GM21737 (cell line): ENCODE measurements around the gene TMC1.

ENCODE experiments used
- ATAC-seq: cut with Tn5 transposase; IDR thresholded peaks from one replicate; pipeline ENCODE4 v1.9.1; 2021; ENCODE audit warnings: mild to moderate bottlenecking, moderate library complexity; ENCODE audit not compliant: unreplicated experiment

The TMC1 gene

DNA sequence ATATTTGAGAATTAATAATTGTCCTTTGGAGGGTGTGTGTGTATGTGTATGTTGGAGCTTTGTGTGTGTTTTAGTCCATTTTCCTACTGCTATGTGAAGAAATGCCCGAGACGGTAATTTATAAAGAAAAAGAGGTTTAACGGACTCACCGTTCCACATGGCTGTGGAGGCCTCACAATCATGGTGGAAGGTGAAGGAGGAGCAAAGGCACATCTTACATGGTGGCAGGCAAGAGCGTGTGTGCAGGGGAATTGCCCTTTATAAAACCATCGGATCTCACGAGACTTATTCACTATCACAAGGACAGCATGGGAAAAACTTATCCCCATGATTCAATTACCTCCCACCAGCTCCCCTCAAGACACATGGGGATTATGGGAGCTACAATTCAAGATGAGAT lies 44.1 kb downstream of the TMC1 start:
- no peak for ATAC-seq

DNA sequence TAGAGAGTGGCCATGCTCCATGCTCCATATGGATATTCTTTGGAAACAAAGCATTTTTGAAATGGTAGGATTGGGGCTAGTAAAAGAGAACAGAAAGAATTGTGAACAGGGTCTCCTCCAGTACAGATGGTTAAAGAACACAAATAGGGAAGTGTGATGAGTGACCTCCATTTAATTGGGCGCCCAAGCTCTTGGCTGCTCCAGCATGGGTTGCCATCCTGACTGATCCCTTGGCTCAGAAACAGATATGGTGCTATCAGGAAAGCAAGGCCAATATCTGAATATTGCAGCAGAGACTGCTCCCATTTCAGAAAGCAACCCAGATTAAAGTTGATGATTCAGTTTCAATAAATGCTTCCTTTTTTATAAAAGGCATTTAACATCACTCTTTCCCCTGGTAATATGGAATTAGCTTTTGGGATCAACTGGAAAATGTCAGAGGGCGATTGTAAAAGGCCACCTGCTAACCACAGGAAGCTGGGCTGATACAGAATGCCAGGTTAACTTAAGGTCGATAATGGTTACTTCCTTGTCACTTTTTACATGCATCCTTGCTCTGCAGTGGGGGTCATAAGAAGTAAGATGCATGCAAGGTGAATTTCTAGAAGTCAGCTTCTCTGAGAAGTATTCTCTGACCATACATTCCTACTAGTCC lies 52.9 kb downstream of the TMC1 start:
- ATAC-seq = no peak

DNA sequence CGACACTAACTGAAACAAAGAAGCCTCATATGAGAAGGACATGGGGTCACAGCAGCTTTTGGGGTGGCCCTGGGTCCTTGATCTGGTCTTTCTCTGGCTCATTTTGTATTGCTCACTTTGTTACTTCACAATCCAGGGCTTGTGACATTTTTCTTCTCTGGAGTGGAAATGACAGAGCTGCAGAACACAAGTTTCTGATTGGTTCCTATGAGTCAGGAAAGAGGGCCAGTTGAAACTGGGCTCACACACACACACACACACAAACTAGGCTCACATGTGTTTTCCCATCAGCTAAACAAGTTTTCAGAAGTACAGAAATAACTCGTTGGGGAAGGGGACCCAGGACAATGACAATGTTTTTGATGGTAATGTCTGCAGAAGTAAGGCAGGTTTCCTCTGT lies 54.3 kb downstream of the TMC1 start:
- no peak for ATAC-seq

DNA sequence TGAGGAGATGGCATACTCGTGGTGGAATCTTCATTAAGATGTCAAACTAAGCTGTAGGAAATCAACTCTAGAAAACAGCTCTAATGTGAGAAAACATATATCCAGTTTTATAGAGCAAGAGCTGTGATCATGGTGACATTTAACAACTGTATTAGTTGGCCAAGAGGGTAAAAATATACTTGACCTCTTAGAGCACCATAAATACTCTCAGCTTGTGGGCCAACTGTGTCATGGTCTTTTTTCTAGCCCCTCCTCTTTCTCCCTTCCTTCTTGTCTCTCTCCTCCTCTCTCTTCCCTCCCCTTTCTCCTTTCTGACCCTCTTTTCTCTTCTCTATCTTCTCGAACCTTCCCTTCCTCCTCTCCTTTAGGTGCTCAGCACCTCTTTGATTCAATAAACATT lies 54.7 kb downstream of the TMC1 start:
- ATAC-seq = no peak

DNA sequence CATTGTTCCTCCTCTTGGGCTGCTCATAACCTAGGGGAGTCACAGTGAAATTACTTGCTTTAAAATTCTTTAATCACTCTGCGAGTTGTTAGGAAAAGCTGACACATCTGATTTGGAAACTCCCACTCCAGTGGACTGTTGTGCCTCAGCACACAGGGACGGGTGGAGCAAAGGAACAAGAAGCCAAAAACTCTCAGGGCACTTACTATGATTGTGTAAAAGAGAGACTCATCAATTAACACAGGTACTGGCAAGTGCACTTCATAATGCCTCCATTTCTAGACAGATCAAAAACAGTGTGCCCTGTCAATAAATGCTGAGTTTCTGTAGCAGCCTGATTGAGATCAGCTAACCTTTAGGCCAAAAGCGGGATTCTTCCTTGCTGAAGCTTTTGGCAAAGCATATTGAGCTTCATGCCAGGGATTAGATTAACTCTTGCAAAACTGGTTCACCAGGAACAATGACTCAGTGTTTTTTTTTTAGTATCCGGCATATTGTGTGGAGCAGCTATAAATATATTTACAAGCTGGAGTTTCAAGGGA lies 55.9 kb downstream of the TMC1 start:
- ATAC-seq = no peak

DNA sequence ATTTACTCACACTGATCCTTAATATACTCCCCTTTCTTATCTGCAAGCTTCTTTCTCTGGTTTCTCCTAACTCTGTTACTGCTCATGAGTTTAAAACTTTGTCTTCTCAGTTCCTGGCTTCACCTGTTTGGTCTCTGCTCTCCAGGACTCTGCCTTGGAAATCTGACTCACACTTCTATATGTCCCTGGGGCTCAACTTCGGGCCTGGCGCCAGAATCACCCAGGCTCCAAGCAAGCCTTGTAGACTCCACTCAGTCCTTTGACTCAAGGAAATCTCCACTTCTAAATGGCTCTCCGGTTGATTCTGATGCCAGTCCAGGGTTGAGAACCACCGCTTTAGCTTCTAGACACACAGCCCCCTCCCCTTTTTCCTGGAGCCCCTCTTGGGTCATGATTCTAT lies 57.8 kb downstream of the TMC1 start:
- no peak for ATAC-seq

DNA sequence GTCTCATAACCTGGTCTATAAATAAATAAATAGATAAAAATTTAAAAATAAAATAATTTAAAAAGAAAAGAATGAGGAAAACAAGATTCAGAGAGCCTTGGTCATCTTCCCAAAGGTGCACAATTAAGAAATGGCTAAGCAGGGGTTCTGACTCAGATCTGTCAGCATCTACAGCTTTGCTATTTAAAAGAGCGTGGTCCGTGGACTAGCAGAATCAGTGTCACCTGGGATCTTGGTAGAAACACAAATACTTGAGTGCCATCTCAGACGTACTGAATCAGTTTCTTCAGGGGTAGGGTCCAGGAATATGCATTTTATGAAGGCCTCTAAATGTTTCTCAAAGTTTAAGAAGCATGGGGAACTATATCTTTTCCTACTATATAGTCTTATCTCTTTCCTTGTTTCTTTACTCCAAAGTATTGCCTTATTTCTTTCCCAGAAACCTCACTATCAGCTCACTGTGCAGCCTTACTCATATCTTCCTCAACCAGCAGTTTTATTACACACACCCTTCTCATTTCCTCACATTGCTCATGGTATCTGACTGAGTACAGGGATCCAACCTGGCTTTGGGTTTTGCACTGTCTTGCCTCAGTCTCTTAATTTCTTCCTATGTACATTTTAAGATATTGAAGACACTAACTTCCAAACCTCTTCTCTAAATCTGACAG lies 58.6 kb downstream of the TMC1 start:
- no peak for ATAC-seq

DNA sequence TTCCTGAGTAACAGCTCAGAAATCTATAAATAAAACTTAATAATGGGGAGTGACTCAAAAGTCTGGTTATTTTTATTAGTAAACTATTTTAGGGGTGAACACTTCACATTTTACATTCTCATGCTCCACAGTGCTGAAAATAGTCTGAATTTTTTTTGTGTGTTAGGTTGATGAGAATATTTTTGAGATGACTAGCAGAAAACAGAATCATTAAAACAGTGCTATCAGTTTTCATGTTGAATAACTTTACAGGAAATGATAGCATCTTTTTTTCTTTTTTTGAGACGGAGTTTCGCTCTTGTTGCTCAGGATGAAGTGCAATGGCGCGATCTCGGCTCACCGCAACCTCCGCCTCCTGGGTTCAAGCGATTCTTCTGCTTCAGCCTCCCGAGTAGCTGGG lies 60.3 kb downstream of the TMC1 start:
- ATAC-seq = no peak

DNA sequence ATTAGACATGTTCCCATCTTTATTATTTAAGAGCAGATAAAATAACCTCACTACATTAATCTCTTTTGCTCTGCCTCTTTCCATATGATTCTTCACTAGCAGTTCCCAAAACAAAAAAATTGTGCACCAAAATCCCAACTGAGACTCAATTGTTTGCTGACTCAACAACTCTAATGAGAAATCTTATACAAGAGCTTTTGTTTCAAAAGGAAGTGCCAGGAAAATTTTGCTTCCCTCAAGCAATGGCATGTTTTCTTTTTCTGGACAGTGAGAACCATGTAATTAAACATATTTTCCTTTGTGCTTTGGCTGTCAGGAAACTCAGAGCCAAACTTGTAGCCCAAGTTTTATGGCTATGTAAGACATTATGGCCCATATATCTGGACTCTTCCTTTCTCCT lies 62.0 kb downstream of the TMC1 start:
- ATAC-seq = no peak

DNA sequence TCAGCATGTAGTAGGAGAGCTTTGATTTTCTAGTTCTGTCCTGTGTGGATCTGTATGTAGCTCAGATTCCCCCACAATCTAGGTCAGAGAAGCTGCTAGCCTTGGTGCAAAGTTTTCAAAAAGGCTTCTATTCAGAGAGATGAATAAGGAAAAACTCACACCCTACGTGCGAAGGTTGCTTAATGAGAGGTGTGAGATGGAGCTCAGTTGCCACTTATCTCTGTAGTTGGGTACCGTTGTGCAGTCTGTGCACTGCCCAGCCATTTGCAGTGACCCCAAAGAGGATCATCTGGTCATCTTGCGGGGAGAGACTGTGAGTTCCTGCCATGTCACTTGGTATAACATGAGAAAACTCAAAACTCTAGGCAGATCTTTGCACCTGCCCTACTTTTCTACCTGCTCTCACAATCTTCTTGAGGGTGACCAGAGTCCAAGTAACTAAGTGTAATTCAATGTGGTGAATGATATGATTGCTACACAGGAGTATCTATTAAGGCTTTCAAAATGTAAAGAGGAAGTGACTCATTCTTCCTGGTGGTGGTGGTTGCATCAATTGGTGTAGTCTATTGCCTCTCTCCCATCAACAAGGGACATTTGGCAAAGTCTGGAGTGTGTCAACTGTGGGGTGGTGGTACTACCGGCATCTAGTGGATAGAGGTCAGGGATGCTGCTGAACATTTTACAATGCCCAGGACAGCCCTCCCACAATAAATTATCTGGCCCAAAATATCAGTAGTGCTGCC lies 65.2 kb downstream of the TMC1 start:
- no peak for ATAC-seq

DNA sequence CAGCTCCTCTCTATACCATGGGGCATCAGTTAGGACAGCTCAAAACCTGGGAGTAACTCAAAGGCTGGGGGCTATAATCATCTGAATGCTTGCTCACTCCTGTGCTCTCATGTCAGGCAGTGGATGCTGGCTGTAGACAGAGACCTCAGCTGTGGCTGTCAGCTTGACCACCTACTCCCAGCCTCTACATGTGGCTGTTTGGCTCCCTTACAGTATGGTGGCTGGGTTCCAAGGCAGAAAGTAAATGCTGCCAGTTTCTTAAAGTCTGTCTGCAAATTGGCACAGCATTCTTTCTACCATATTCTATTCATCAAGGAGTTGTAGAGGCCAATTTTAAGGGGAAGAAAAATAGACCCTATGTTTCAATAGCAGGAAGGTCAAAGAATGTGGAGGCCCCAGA lies 66.9 kb downstream of the TMC1 start:
- no peak for ATAC-seq

DNA sequence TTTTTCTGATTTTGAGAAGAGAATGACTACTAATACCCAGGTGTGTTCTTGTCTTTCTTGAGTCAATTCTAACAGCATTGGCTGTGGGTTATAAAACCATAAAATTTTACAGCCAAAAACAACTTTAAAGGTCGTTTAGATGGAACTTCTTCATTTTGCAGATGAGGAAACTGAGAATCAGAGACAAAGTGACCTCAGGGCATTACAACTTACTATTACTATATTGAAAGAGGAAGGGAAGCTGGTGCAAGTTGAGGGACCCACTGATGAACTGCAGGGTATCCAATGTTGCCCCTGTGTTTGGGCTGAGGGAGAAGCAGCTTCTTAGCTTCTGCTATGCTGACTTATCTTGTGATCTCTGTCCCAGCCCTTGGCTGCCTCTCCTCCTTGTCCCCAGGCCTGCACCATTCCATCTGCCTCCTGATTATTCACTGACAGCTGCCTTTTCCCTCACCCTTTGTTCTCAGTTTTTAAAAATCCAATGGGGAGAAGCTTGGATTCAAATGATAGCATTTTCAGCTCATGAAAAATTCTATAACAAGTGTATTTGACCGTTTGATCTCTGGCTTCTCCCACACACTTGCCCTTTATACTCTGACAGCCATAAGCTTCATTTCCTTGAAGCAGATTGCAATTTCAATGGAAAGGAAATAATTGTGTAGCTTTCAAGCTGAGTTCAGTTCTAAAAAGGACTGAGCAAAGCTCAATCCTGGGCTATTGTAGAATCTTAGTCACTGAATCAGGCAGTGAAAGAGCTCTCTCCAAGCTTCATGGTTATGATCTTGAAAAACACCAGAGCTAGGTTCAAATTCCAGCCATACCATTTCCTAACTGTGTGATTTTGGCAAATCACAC lies 68.5 kb downstream of the TMC1 start:
- no peak for ATAC-seq

DNA sequence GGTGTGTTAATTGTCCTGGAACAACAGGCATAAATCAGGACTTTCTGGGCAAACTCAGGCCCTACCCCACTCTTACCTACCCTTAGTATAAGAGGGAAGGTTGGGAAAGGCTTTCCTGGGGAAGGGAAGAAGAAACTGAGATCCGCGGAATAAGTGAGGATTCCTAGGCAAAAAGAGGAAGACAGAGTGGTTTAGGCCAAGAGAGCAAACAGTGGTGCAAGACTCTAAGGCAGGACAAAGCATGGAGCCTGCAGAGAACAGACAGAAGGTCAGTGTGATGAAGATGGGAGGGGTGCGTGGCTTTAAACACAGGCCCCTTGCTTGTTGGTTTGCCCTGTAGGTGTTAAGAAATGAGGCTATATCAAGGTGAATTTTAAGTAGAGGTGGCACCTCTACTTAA lies 69.4 kb downstream of the TMC1 start:
- ATAC-seq = no peak

DNA sequence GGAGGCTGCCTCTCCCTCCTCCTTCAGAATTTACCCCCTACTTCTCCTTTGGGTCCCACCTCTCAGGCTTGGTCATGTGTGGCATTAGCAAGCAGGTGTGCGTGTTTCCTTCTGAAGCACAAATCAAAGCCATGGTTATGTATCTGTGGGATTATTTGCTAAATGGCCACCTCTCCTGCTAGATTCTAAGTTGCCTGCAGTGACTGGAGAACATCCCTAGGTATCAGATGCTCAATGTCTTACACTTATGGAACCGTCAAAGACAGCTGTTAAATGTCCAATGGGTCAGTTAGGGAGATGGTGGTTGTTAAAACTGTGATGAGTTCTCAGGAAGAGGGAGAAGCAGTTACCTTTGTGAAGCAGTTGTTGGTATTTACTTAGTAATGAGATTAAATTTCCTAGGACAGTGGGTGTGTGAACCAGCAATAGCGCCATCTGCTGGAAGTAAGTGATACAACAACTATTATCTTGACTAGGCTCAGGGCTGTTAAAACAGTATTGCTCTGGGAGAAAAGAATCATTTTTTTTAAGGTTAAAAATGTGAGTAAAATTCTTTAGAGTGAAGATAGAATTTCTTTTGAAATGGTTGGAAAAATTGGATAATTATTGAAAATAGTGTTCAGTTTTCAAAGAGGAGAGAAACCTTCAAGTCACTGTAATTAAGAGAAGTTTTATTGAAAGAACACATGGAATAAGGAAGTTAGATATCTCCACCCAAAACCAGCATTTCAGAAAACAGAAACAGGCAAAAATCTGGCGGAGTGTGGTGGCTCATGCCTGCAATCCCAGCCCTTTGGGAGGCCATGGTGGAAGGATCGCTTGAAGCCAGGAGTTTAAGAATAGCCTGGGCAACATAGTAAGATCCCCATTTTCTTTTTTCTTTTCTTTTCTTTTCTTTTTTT lies 71.3 kb downstream of the TMC1 start:
- no peak for ATAC-seq

DNA sequence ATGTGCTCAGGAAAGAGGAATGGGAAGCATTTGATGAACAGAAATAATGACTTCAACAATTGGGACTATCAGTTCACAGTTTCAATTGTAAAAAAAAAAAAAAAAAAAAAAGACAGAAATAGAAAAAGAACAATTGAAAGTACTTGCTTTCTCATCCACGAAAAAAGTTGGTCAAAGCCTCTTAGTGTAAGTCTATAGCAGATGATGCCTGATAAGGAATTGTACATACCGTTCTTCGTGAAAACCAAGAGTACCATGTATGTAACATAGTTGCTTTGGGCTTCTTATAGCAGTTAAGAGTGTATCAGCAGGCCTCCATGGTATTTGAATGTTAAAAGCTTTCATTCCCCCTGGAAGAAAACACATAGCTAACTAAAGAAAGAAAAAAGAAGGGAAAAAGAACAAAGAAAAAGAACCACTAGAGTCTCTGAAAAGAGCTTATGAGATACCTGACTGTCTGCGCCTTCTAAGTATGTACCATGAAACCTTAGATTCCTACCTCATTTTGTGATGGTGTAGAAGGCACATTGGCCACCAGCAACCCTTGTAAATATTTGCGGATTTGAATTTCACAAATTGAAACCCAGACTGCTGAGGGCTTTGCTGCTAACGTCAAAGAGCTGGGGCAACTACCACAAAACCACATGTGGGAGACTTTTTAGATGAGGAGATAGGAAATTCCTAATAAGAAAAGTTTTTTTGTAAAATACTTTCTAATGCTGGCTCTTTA lies 75.2 kb downstream of the TMC1 start:
- ATAC-seq = no peak

DNA sequence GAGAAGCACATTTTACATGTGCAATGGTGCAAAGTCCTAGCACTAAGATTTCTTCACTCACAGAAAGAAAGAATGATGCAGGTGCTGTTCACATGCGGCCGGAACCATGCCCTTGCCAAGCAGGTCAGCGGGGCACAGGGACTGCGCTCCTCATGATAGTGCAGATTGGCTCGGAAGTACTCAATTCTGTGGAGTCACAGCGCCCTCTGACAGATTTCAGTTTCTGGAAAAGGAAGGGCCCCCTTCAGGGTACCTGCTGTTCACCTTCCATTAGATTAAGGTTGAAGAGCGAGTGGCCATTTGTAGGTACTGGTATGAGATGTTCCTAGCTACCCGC lies 75.7 kb downstream of the TMC1 start:
- no peak for ATAC-seq

DNA sequence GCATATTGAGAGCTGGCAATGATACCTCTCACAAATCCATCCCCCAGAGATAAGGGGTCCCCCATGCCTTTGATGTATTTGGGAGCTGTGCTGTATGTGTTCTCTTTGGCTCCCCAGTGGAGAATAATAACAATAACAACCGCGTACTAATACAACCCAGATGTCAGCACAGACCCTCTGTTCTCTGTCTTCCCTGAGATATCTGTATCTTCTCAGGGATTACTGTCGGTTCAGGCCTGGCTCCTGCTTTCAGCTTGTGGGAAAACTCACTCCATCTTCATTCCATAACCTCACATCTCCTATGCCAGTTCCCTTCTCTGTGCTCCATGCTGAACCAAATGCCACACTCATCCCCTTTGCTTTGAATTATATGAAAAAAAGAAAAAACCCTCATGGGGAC lies 76.2 kb downstream of the TMC1 start:
- no peak for ATAC-seq

DNA sequence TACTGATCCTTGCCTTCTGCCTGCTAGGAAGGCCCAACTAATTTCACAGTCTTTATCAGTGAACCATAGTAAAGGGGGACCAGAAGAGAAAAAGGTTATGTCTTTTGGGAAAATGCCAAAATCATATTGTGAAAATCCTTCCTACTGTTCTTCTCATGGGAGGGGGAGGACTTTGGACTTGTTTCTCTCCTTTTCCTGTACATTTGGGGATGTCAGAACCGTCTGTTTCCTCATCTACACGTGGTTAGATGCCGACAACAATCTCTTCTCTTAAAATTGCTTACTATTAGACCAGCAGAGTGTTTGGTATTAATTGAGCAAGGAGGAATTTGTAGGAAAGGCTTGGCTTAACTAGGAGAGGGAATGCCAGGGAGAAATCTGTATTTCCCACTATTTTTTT lies 77.2 kb downstream of the TMC1 start:
- no peak for ATAC-seq

DNA sequence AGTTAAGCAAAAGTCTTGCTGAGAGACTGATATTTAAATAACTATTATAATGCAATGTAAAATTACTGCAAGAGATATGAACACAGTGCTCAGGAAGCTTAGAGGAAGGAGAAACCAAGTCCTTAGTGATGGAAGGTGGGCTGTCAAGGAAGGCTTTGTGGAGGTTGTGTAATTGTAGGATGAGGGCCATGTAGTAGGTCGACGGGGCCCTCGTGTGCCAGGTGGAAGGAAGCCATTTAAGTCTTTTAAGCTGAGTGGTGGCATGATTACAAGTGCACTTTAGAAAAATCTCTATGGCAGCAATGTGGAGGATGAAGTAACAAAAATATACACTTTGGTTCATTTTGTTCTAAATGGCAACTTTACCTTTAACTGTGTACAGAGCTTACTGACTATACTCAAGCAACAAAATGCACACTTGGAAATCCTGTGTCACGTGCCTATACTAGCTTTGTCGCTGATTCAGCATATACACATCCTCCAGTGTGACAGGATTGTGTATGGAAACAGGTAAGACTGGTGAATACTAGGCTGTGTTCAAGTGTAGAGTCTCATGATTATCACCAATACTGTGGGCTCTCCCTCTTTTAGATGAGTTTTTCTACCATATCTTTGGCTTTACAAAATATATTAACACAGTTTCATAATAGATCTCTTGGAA lies 78.6 kb downstream of the TMC1 start:
- ATAC-seq = no peak
